Smooth muscle cell (in vitro differentiated cells): Measurements from ENCODE around the gene UBE2D3. TPM values are rescaled to one million over a fixed set of nuclear protein-coding genes. Genes with fewer than 3 reads are reported as not detected.

Source experiments
- DNase-seq: peaks from one replicate; lab custom pipeline; 2025; ENCODE audit not compliant: unreplicated experiment; lab: John Stamatoyannopoulos, UW
- H2AFZ ChIP-seq: fragments of 200-600 bp; sonication (generic); 2 replicates; pipeline ENCODE4 v1.6.0; 2016; ENCODE audit warnings: antibody characterized with exemption, low read depth, mild to moderate bottlenecking
- H3F3A ChIP-seq: fragments of 200-600 bp; sonication (generic); 2 replicates; pipeline ENCODE4 v1.6.0; 2017; ENCODE audit warnings: antibody characterized with exemption, low read depth
- H3K27ac ChIP-seq: fragments of 200-600 bp; sonication (generic); 2 replicates; pipeline ENCODE4 v1.5.1; 2016; ENCODE audit warnings: low read depth, mild to moderate bottlenecking
- H3K27me3 ChIP-seq: fragments of 200-600 bp; sonication (generic); 2 replicates; pipeline ENCODE4 v1.6.1; 2016; ENCODE audit warnings: low read depth, mild to moderate bottlenecking
- H3K36me3 ChIP-seq: fragments of 200-600 bp; sonication (generic); 2 replicates; pipeline ENCODE4 v1.5.1; 2016; ENCODE audit warnings: low read depth
- H3K4me1 ChIP-seq: fragments of 200-600 bp; sonication (generic); 2 replicates; pipeline ENCODE4 v1.5.1; 2016; ENCODE audit warnings: low read depth
- H3K4me2 ChIP-seq: fragments of 200-600 bp; sonication (generic); 2 replicates; pipeline ENCODE4 v1.6.0; 2016; ENCODE audit warnings: mild to moderate bottlenecking
- H3K4me3 ChIP-seq: fragments of 200-600 bp; sonication (generic); 2 replicates; pipeline ENCODE4 v1.5.1; 2016; ENCODE audit warnings: mild to moderate bottlenecking
- H3K79me2 ChIP-seq: fragments of 200-600 bp; sonication (generic); 2 replicates; pipeline ENCODE4 v1.6.0; 2016; ENCODE audit warnings: low read depth, mild to moderate bottlenecking
- H3K9ac ChIP-seq: fragments of 200-600 bp; sonication (generic); 2 replicates; pipeline ENCODE4 v1.6.0; 2016; ENCODE audit warnings: low read depth
- H3K9me3 ChIP-seq: fragments of 200-600 bp; sonication (generic); replicated peaks from 2 replicates; pipeline ENCODE4 v1.5.1; 2016; ENCODE audit warnings: low read depth
- H4K20me1 ChIP-seq: fragments of 200-600 bp; sonication (generic); 2 replicates; pipeline ENCODE4 v1.6.0; 2016; ENCODE audit warnings: low read depth
- CTCF ChIP-seq: fragments of 200-600 bp; sonication (generic); IDR thresholded peaks from 2 replicates; pipeline ENCODE4 v1.5.1; 2017; ENCODE audit warnings: borderline replicate concordance, mild to moderate bottlenecking, antibody characterized with exemption; ENCODE audit not compliant: insufficient read depth, poor library complexity, severe bottlenecking
- WGBS: methylation state at CpG from one replicate; pipeline ENCODE4 v1.1.7; 2016; ENCODE audit warnings: low lambda C conversion rate; 5-methylcytosine and 5-hydroxymethylcytosine counted together
- polyA plus RNA-seq: library from polyadenylated mRNA; unstranded; fragments of >200 nt; fragmentation: Nextera tagmentation; extraction: Ambion mirVana; gene quantifications from 2 replicates; pipeline ENCODE4 v1.2.1, GENCODE V29; 2016
- total RNA-seq: library from RNA; depleted of rRNA; stranded (reverse); fragments of >200 nt; gene quantifications from 2 replicates; pipeline ENCODE4 v1.2.3, GENCODE V29; 2014

Gene UBE2D3
- total and polyA plus RNA-seq, 2 experiments from 2014 or later = 305 to 703 TPM

- WGBS = 95% methylated on average over 4 of the region's 4 CpGs
- peaks cover 10% of the 10 kb centered on the region for H3K4me1 ChIP-seq
- no peaks in the 10 kb centered on the region for H3K36me3 ChIP-seq
- no peaks in the 10 kb centered on the region for H3K27me3 ChIP-seq
- peaks cover 13% of the 10 kb centered on the region for H3F3A ChIP-seq
- H3K4me2 ChIP-seq = no peak overlapping the region
- H2AFZ ChIP-seq = no peak overlapping the region
- no peak overlapping the region for H3K4me3 ChIP-seq
- H4K20me1 ChIP-seq = no peaks in the 10 kb centered on the region
- no peak for TF ChIP-seq CTCF
- no peak overlapping the region for H3K9ac ChIP-seq
- no peak overlapping the region for H3K27ac ChIP-seq
- H3K79me2 ChIP-seq = peaks cover 53% of the 10 kb centered on the region
- no peaks in the 10 kb centered on the region for H3K9me3 ChIP-seq
- DNase-seq = no peak
These were observed 4.8 kb upstream of the UBE2D3 start for GRCh38 chr4:102832105-102832504.

GRCh38 chr4:102829803-102830202, 2.5 kb upstream of the UBE2D3 start:
- Histone ChIP-seq H4K20me1 (peaks cover 19% of the 10 kb centered on the region), H3K9ac (peak overlapping the region; percentile 93), H2AFZ (no peak overlapping the region), H3K9me3 (no peaks in the 10 kb centered on the region), H3K4me1 (peaks cover 10% of the 10 kb centered on the region), H3K36me3 (no peaks in the 10 kb centered on the region), H3K4me2 (peak overlapping the region; percentile 88), H3F3A (peaks cover 26% of the 10 kb centered on the region), H3K27ac (peak overlapping the region; percentile 98), H3K4me3 (no peak overlapping the region), H3K79me2 (peaks cover 60% of the 10 kb centered on the region), H3K27me3 (no peaks in the 10 kb centered on the region)
- DNase-seq = no peak
- no peak for TF ChIP-seq CTCF
- 96% methylated on average over 7 of the region's 7 CpGs for WGBS

GRCh38 chr4:102828497-102828808, 1.1 kb upstream of the UBE2D3 start:
- Histone ChIP-seq H3K79me2 (peaks cover 64% of the 10 kb centered on the region), H3K27ac (peak overlapping the region; percentile 98)
- WGBS = 0% methylated on average over 4 of the region's 4 CpGs

More at GRCh38 chr4:102828497-102828808, 1.1 kb upstream of the UBE2D3 start:
- Histone ChIP-seq H3F3A (peaks cover 26% of the 10 kb centered on the region), H3K9me3 (no peaks in the 10 kb centered on the region), H3K9ac (peak overlapping the region; percentile 93), H3K36me3 (no peaks in the 10 kb centered on the region), H3K4me3 (peak overlapping the region; percentile 85), H3K4me1 (peaks cover 20% of the 10 kb centered on the region), H4K20me1 (peaks cover 33% of the 10 kb centered on the region), H3K4me2 (peak overlapping the region; percentile 88), H2AFZ (peak overlapping the region; percentile 24), H3K27me3 (no peaks in the 10 kb centered on the region)
- no peak for DNase-seq
- TF ChIP-seq CTCF = no peak
